Stimulated activated CD4-positive, alpha-beta T cell treated with anti-CD3 and anti-CD28 coated beads, Interleukin-15, amount 100 ng/mL, for 1 hour (primary cell): Measurements from ENCODE around the gene EPS8.

Experiments
- DNase-seq, 2 donors: peaks; one replicate each; pipeline ENCODE4 v3.0.0-alpha.2; 2020; ENCODE audit warnings: low read depth in 1 of 2, low spot score in 1 of 2

EPS8 gene

DNA sequence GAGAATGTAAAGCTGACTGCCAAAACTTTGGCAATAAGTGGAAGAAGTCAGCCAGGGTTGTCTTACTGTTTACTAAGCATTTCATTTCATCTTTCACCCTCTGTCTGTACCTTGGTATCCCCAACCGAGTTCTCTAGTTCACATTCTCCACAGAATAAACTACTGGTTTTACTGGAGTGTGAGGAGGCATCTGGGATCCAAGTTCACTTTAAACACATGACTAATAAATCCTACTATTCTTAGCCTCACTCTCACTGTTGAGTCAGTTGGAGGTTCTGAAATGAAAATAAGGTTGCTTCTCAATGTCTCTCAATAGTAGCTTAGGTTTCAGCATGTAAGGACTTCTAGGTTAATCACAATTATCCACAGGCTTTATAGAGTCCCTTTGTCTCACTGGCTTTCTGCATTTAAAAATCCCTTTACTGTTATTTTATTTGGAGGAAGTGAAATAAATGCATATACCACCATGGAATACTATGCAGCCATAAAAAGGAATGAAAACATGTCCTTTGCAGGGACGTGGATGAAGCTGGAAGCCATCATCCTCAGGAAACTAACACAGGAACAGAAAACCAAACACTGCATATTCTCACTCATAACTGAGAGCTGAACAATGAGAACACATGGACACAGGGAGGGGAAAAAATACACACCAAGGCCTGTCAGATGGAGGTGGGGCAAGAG lies 95.8 kb downstream of the EPS8 start:
- DNase-seq, result no peak

DNA sequence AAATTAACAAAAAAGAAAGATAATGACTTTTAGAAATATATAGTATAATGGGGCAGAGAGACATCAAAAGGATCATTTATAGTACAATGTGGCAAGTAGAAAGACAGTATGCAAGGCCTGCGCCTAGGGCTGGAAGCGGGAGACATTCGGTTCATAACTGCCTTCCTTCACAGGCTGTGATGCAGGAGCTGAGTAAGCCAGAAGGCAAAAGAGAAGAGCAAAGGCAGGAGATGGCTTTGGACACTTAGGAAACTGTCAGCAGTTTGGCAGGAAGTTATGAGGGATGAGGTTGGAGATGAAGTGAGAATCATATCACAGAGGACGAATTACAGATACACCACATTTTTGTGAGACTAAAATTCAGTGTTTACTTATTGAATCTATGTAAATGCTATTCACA lies 97.8 kb downstream of the EPS8 start:
- no peak for DNase-seq

DNA sequence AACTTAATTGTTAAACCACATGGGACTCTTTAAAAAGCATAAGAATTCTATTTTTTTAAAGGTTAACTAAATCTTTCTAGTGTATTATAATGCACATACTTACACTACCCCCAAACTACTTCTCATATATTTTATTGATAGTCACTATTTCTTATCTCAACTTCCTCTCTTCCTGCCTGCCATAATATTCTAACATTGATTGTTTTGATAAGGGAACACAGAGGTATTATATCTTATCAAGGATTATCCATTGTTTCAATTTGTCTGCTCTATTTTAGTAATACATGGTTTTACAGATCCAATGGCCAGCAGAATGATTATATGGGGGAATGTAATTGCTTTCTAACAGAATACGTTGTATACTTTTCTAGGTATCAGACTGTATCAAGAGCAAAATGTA lies 98.9 kb downstream of the EPS8 start:
- no peak for DNase-seq

DNA sequence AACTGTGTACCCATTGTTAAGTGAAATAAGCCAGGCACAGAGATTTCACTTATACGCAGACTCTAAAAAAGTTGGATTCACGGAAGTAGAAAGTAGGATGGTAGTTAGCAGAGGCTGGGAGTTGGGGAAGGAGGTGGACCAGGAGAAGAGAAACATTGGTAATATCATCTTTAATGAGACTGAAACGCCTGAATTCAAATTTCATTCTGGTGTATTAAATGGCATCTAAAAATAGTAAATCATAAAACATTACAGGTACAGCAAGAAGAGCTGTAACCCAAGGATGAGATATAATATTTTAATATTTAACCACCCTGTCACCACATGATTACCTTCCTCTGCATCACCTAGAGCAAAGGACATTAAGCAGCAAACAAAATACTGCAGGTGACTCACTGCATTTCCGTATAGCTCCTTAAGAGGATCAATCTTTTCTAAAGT lies 99.4 kb downstream of the EPS8 start:
- no peak for DNase-seq

DNA sequence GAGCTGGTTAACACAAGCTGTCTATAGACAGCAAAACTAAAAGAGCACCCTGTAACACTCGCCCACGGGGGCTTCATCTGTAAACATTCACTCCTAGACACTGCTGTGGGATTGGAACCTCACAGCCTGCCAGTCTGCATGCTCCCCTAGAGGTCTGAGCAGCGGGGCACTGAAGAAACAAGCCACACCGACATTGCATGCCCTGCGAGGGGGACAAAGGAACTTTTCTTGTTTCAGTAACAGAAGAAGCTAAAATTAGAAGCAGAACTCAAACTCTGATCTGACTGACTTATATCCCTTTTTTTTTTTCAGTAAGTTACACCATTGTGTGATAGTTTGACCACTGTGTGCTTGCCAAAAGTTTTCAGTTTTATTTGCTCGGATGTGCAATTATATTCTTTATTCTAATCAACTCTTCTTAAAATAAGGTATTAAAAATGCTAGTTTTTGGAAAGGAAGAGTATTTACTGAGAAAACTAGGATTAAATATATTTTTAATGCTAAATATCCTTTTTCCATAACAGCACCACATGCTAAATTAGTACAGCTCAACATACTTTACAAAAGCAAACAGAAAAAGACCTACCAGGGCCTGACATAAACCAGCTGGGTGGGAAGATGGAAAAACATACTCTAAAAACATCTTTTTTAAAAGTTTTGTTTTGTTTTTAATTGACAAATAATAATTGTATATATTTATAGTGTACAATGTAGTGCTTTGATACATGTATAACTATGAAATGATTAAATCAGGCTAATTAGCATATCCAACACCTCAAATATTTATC lies 100.2 kb downstream of the EPS8 start:
- no peak for DNase-seq

DNA sequence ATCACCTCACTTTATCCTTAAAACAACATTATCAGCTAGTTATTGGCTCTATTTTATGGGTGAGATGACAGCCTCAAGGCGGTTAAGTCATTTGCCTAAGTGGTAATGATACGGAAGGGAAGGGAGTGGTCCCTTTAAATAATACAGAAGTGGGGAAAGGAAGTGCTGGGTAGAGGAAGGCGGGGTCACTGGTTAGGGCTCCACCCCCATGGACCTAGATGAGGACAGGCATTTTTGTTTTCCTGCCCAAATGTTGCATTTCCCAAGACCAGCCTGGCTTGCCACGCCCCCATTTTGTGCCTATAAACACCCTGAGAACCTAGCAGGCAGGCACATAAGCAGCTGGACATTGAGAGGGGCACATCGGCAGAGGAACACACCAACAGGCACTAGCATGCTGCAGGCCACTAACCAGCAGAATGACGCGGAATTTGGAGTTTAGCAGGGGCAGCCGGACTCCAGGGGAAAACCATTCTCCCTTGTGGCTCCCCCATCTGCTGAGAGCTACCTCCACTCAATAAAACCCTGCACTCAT lies 100.9 kb downstream of the EPS8 start:
- DNase-seq, result no peak

DNA sequence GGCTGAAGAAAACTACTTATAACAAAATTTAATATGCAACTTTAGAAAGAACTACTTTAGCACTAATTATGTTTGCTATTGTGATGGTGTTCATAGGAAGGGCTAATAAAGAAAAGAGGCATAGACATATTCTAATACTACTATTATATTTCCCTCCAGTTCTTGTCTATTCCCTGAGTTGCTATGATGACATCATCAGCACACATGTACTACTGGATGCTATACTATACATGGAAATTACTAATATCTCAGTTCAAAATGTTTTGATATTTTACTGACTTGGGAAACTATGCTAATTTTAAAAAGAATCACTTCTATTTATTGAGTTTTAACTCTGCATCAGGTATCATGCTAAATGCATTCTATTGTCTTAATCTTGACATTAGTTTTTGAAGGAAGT lies 101.6 kb downstream of the EPS8 start:
- no peak for DNase-seq

DNA sequence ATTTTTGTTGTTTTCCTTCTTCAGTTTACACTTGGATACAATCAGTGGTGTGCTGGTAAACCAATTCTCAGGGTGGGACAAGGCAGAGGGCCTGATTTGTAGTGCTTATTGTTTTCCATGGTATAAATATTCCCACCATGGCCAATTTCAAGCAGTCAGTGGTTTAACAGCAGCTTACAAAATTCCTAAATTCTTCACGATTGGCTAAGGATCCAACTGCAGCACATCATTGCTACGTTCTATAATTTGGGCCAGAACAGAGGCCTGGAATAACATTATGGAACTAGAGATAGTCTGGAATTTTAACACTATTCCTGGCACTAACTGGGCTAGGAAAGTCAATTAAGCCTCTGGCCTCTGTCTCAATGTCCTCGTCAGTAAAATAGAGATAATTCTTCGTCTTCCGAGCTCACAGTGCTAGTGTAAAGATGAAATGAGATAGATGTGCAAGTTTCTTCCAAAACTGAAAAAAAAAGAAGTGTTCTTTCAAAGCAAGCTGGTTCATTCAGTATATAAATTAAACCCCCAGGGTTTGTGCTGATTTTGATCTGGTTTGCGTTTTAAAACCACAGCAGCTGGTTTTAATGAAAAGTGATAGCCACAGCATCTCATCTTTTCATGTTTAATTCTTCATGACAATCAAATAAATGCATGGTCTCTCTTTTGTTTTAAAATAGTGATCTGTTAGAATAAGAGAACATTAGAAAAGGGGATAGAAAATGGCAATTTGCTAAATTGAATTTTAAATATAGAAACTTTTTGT lies 104.1 kb downstream of the EPS8 start:
- no peak for DNase-seq

DNA sequence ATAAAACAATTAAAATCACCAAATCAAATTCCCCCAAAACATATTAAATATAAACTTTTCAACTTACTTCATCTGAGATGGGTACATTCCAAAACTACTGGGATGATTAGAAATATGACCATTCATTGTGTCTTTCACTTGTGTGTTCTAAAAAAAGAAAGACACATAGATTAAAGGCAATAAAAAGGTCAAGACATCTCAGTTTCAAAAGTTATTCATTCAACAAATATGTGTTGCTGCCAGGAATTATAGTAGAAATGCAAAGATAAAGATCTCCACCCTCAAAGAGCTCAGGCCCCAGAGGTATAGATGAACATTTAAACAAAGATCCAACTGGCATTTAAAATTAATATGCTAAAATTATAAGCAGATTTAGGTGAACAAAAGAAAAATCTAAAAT lies 106.4 kb downstream of the EPS8 start:
- no peak for DNase-seq

DNA sequence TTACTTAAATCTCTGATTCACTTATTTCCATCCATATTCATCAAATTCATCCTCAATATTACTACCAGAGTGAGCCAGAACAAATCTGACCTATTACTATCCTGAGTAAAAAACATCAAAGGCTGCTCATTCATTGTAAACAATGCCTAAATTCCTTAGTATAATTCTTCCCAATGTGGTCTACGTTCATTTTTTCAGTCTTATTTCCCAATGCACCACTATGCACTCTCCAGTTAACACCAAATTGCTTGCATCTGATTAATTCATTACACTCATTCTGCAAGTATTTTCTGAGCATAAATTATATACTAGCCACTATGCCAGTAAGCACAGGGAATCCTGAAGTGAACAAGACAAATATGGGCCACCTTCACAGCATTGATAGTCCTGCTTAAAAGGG lies 110.0 kb downstream of the EPS8 start:
- no peak for DNase-seq

DNA sequence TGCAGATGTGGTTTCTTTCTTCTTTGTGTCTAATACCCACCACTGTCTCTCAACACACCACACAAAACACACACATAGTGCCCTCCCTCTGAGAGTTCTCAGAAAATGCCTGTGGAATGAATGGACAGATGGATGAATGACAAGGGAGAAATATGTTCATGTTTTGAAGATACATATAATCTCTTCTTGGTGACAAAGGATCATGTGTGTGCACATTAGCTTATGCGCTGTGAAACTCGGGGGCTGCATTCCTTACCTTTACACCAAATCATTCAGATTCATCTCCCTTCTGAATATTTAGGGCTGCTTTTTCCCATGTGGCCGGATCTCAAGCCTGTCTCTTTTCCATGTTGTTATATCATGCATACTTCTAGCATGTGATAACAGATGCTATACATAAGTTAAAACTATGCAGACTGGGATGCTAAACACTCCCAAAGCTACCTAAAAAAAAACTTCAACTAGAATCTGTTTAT lies 111.4 kb downstream of the EPS8 start:
- no peak for DNase-seq

DNA sequence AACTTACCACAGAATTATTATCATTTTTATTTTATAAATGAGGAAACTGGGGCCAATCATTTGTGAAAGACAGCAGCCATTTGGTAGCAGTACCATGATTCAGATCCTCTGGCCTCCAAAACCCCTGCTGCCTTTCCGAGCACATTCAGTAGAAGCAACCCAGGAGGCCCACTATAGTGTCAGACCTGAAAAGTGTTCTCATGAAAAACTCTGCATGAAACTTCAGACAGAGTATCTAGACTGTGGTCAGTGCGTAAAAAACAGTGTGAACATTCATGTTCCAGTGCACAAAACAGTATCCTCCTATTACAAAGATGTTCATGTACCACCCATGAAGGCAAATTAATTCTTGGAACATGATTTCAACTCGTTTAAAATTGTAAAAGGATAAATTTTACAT lies 112.0 kb downstream of the EPS8 start:
- no peak for DNase-seq

DNA sequence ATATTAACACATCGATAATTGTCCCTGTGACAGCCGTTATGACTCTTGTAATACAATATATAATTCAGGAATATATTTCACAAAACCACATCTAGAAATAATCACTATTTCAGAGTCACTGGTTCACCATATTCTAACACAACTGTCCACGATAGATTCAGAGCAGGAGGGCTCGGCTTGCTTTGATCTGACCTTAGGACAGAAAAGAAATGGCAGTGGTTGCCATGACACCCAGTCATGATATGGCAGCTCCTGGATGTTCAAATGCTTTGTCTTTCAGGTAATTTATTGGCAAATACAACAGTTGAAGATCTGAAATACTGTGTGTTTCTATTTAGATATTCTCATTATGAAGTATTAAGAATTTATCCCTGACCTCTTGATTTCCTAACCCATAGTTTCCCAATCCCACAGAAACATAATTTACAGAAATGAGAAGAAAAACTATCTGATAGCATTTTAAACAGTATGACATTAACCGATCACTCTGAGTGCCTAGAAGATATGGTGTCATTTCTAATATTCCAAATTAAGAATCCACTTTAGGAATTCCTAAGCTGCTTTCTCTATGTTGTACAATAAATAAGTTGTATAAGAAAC lies 116.4 kb downstream of the EPS8 start:
- DNase-seq, result no peak

DNA sequence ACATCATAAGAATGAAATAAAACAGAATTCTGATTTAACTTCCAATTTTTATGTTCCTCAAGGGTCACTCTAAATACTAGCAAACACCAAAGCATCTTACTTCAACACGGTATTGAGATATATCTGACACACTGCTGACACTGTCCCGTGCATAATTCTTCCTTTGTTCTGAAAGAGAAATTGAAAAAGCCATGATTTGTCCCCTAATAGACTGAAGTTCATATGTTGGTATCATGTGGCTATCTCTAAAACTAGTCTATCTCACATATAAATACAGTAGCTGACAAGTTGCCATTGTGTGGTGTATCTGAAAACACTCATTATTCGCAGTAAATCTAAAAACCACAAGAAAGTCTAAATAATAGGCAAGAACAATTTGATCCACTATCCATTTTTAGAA lies 118.4 kb downstream of the EPS8 start:
- no peak for DNase-seq

DNA sequence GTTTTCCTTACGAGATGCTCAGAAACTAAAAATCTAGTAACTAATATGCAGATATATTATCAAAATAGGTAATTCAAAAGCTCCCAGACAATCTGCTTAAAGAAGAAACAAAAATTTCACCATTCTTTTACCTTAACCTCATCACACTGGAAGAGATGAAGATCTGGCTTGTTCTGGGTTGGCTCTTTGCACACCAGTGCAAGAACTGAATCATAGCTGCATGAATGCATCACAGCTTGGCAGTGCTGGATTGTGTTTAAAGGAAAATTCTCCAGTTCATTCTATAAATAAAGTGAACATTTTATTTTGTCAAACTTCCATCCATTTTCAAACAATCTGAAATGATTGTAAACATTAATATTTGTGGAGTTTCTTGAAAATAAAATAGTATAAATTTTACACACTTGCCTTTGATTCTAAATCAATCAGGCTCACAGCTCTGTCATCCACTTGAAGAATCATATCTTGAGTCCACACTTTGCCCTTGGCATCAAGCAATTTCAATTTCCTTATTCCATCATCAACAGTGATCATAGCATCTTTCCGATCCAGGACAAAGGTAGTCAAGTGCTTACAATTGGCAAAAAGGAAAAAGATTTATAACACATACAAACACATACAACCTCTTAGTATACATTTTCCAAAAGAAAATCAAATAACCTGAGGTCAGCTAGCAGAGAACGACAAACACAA lies 119.8 kb downstream of the EPS8 start:
- DNase-seq, result no peak

DNA sequence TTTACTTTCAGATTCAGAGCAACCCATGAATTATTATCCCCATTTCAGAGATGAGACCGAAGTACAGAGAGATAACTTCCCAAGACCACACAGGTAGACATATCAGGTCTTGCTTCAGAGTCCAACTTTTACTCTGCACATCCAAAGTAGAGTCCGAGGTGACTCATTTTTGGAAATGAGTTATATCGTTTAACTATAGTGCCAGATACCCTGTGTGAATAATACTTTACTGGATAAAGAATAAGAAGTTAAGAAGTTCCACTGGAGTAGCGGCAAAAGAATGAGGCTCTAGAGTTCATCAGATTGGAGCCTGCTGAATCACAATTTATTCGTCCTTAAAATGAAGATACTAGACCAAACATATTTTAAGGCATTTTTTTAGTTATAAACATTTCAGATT lies 124.7 kb downstream of the EPS8 start:
- DNase-seq, result no peak

DNA sequence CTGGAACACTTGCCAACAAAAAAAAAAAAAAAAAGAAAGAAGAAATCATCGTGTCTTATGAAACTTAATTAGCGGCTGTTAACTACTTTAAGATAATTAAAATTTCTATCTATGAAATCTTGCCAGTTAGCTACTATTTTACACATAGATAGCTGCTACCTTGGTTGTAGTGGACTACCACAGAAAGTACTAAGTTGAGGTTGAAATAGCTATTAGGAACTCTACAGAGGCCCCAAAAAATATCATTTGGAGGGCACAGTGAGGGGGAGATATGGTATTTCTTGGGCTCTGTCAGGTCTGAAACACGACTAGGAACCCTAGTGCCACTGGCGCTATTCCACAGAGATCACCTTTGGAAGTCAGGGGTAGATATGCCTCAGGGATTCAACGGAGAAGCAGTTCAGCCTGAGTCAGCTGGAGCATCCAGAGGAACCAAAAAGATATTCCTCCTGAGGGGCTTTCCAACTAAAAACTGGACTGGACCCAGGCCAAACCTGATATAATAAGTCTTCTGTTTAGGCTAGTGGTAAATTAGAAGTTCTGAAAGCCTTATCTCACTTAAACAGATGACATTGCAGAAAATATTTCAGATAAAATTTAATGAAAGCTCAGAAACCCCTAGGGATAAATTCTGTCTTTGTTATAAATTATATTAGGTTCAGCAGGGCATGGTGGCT lies 126.1 kb downstream of the EPS8 start:
- no peak for DNase-seq

DNA sequence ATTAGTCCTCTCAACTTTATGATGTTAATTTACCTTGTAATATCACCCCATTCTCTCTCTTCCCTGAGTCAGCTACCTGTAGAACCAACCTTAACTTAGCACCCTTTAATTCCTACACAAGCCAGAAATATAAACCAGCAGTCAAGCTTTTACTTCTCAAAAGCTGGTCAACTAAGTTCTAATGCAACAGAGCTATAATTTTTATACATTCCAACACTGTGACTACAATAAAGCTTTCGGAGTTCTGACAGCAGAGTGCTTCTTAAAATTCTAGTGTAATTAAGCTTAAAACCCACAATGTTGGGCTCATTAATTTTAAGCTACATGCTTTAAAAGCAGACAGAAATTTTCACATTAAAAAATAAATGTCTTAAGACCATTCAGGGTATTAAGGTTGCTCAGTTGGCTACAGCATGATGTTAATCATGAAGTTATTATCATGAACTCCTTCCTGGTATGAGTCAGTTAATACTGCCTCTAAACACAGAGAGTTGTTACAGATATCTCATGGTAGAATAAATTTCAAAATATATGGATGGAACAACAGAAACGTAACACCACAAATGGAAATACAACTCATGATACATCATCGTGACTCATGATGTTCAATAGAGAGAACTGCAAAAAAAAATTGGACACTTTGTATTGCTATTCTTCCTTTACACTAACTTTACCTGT lies 126.7 kb downstream of the EPS8 start:
- no peak for DNase-seq

DNA sequence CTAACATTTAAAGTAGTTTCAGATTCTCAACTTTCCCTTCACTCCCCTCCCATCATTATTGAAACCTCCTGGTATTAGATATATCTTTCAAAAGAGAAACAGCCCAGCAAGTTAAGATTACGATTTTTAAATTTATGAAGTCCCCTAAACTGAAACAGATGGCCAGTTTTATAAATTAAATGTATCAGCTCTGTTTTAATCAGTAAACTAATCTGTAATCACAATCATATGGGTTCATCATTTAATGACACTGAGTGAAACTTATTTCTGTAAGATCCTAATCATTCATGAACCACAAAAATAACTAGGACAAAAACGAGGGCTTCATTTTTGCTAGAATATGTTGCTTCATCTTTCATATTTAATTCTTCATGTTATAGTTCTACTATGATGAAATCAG lies 137.8 kb downstream of the EPS8 start:
- DNase-seq, result no peak
